Ramos (cell line): ENCODE data around the gene NFATC1.

Experiments
- in situ Hi-C: fragments of 300-500 bp; cut with MboI; formaldehyde crosslinking; loops from one replicate; pipeline ENCODE4 v1.14.3; 2022; ENCODE audit warnings: low sequenced_read_pairs; ENCODE audit not compliant: unreplicated experiment

Gene NFATC1

DNA sequence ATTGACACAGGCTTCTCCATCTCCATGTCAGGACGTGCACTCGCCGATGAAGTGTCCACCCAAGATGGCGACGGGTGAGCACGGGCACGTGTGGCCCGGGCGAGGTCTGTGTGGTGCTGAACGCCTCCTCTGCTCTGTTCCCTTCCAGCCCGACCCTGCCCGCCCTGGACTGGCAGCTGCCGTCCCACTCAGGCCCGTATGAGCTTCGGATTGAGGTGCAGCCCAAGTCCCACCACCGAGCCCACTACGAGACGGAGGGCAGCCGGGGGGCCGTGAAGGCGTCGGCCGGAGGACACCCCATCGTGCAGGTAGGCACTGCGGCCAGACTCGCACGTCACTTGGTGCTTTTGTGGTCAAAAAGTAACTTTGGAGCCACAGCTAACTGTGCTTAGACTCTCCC is 37.7 kb downstream of the NFATC1 start:
- in situ Hi-C loops, result no loop called here

DNA sequence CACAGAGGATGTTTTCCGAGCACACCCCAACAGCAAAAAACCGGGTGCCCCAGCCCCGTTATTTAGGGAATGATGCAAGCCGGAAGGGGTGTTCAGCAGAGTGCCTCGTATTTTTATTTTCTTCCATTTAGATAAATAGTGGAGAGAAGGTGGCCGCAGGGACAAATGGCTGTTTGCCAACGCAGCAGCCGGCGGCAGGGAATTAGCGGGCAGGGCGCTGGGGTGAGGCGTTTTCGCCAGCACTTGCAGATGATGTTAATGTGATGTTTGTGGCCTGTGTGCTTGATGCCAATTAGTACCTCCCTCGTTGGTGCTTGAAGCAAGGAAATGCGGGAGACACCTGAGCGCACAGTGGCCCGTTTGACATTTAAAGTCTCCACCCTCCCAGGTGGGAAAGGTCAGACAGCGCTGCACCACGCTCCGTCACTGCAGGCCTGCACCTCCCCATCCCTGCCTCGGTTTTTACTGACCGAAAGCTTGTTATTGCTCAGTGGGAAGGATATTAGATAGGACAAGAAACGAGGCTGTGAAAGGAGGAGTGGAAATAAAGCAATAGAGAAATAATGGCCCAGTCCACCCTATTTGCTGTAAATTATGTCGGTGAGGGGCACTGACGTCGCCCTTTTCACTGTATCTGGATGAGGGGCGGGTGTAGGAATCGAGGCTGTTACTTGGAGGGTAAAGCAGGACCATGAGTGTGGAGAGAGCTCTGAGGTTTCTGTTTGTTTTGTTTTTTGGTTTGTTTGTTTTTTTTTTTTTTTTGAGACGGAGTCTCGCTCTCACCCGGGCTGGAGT is 39.1 kb downstream of the NFATC1 start:
- in situ Hi-C loops, result no loop called here

- in situ Hi-C loops, result no loop called here
Observed at GRCh38 chr18:79436556-79437275, 41.0 kb downstream of the NFATC1 start.

GRCh38 chr18:79438089-79438897 is 42.6 kb downstream of the NFATC1 start:
- in situ Hi-C loops, result no loop called here

DNA sequence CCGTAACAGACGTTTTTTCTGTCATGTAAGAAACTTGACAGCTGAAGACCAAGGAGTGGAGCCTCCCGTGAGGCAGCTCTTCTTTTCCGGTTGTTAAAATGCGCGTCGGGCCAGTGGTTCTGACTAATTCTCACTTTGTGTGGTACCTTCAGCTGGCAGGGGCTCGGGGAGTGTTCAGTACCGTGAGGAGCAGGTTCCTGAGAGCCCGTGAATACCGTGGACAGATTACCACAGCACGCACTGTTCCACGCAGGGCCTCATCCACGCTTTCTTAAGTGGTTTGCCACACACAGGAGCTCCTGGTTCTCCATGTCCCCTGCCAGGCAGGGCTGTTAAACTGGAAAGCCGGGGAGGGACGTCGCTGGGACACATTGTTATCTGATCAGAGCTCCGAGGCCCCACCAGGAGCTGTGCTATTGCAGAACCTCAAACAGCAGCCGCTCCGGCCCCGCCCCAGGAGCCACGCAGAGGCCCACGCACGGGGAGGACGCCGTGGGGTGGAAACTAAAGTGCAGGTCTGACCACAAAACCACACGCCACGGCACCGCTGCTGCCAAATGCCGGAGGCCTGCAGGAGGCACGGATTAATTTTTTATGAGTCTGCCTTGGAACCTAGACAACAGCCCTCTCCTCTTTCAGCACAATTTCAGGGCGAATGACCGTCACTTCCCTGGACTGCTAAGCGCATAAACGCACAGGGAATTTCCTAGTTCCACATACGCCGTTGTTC is 43.3 kb downstream of the NFATC1 start:
- in situ Hi-C loops, result no loop called here

DNA sequence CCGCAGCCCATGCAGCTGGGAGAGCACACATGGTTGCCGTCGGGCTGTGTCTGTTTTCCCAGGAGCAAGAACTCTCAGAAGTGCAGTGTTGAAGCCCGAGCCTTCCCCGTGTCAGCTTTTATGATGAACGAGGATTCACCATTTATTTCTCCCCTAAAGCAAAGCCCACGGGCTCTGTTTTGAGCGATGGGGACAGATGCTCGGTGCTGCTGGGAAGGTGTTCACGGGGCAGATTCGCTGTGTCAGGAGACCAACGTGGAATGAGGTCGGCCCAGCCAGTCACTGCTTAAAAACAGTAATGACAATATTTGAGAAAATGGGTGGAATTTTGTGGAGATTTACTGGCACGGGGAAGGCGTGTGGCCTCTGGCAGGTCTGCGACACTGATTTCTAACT is 43.9 kb downstream of the NFATC1 start:
- in situ Hi-C loops, result no loop called here

DNA sequence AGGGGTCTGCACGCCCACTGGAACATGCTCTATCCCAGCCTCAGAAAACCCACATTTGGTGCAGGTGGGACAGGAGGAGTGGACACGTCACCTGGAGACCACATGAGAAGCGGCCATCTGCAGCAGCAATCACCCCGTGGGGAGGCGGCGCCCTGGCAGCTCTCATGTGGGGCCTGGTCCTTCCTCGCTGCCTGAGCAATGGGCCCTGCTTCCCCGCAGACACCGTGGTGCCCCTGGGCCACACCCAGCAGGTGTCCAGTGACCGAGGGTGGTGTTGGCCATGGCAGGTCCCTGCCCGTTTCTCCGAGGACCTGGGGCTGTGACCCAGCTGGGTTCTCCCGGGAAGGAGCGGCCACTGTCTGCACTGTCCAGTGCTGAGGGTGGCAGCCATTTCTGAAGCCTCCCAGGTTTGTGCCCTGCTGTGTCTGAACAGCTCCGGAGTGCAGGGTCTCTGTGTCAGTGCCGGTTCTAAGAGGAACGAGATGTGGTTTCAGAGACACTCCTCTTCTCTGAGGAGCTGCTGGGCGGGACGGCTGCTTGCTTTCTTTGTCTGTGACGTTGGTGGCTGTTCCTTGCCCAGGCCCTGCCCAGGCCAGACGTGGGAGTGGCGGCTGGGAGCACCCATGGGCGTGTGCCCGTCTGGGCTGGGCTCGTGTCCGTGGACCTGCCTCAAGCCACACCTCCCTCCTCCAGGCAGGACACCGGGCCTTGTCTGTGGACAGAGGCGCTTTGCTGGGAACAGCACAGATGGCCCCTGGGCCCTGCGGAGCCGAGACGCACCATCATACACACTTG is 44.8 kb downstream of the NFATC1 start:
- in situ Hi-C loops, result no loop called here

DNA sequence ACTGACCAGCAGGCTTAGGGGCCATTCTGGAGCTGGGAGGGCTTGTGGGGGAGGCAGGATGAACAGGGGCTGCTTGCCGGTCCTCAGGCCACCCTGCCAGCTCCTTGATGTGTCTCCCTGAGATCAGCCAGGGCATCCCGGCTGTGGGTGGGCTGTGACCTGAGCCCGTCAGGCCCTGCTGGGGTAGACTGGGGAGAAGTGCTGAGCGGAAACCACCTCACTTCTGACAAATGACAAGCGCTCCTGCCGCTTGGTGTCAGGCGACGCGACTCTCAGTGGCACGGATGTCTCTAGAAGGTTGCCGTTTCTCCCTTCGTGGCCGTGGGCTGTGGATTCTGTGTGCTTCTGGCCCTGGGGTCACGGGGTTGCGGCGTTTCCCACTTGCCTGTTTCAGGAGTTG is 45.7 kb downstream of the NFATC1 start:
- in situ Hi-C loops, result no loop called here

DNA sequence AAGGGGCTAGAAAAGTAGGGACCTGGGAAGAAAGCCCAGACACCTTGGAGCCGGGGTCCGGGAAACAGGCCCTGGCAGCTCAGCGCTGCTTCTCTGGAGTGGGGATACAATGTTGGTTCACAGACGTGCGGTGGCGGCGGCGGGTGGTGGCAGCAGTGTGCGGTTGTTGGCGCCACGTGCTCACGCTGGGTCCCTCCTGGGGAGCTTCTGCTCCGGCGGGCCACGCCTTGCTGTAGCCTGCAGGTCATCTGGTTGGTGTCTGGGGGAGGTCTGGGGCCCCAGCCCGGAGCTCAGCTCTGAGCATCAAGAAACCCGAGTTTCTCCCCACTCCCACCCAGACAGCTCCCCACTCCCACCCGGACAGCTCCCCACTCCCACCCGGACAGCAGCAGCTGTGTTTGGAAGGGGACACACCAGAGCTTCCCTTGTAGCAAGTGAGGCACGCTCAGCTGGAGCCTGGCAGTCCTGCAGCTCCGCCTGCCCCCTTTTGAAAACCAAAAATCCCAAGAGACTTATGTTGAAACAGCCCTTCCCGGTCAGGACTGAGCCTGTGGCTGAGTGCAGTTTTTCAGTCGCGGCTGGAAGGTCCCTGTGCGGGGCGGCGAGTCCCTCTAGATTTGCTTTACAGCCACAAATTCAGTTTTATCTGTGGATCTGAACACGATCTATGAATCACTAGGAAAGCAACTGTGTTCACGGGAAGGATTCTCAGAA is 46.9 kb downstream of the NFATC1 start:
- in situ Hi-C loops, result no loop called here

- in situ Hi-C loops, result no loop called here
Observed at GRCh38 chr18:79445221-79445620, 49.5 kb downstream of the NFATC1 start.

- in situ Hi-C loops, result no loop called here
Observed at GRCh38 chr18:79445696-79446561, 50.2 kb downstream of the NFATC1 start.

- in situ Hi-C loops, result no loop called here
Observed at GRCh38 chr18:79446931-79447330, 51.2 kb downstream of the NFATC1 start.

DNA sequence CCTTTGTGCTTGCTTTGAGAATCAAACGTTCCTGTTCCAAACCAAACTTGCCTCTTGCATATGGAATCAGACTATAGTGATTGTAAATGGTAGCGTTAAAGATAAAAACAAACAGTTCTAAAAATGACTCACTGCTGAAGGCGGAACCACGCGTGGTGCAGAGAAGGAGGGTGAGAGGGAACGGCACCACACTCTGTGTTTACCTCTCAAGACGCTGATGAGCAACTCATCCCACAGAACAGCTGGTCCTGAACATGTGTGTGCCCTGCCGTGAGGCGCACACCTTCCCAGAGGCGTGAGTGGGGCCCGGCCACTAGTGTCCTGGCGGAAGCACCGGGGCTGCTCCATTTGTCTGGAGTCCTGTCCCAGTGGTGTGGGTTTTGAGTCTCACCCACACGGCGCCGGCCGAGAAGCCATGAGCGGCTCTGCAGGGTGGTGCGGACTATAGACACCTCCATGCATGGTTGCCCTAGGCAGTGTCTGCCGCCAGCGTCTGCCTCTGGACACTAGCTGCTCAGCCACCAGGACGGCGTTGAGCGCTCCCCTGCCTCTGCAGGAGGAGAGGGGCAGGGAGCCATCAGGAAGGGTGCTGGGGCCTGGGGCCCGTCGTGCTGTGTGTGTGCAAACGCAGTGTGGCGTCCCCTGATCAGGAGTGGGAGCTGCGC is 52.1 kb downstream of the NFATC1 start:
- in situ Hi-C loops, result no loop called here

GRCh38 chr18:79448621-79449020 is 52.9 kb downstream of the NFATC1 start:
- in situ Hi-C loops, result no loop called here

GRCh38 chr18:79449551-79450288 is 54.0 kb downstream of the NFATC1 start:
- in situ Hi-C loops, result no loop called here

DNA sequence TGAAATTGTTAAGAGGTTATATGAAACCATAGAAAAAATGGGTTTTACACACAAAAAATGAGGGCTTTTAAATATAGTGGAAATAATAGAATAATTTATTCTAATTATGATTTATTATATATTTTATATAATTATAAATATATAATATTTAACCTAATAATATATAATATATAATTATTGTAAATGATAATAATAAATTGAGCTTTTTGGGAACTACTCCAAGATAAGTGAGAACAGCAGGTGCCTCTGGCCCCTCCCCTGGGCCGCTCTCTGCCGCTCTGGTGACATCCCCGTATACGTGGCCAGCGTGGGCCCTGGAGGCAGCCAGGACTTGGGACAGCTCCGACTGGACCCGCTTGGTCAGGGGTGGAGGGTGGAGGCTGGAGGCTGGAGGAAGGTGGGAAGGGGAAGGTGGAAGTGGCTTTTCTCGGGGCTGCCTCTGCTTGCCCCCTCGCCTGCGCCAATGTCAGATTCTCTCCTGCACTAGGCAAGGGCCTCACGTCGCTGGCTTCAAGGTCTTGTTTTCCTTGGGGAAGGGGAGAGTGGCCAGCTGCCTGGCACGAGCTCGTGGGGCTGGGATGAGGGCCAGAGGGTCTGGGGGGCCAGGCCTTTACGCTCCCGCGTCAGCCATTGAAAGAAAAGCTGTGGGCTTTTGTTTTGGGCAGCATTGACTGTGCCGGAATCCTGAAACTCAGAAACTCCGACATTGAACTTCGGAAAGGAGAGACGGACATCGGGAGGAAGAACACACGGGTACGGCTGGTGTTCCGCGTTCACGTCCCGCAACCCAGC is 54.8 kb downstream of the NFATC1 start:
- in situ Hi-C loops, result no loop called here
